ENCODE measurements around the gene MGMT. TPM values are rescaled to one million over a fixed set of nuclear protein-coding genes. Genes with fewer than 3 reads are reported as not detected.

Gene MGMT
- total and polyA plus RNA-seq, 2 donors (not counting 1 experiment from before 2014, with no cell fraction given): 1.9 to 29.1 TPM

DNA sequence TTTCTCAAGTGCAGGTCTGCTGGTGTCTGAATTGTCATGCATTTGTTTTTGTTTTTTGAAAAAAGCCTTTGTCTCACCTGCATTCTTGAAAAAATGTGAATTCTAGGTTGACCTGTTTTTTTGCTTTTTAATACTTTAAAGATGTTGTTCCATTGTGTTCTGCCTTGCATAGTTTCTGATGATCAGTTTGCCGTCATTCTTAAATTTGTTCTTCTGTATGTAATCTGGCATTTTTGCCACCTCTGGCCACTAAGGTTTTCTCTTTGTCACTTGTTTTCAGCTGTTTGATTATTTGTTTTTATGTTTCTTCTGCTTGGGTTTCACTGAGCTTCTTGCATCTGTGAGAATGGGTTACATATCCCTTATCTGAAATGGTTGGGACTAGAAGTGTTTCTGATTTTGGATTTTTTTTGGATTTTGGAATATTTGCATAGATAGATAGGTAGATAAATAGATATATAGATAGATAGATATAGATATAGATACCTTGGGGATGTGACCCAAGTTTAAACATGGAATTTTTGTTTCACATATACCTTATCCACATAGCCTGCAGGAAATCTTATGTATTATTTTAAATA is 16.5 kb downstream of the MGMT start:
- Histone ChIP-seq H3K36me3 (ENCODE audit: control insufficient read depth, insufficient read depth, low read length) (no peaks in the 10 kb centered on the region), H3K27me3 (ENCODE audit: control insufficient read depth, insufficient read depth, low read length) (no peaks in the 10 kb centered on the region), H3K4me3 (replicated peaks in 1 of 4; ENCODE audit: control extremely low read depth in 1 of 4, insufficient read depth in 1 of 4, low read depth in 3 of 4, low read length in 4 of 4) (no peak overlapping the region), H3K4me2 (ENCODE audit: extremely low read depth, insufficient read depth, low read length) (no peak overlapping the region), H2AFZ (ENCODE audit: low read length) (no peak overlapping the region), H3K9me3 (ENCODE audit: control insufficient read depth, insufficient read depth, low read depth, low read length) (no peaks in the 10 kb centered on the region), H3K4me1 (ENCODE audit: control insufficient read depth, extremely low read depth, insufficient read depth, low read length) (no peaks in the 10 kb centered on the region), H3K9ac (ENCODE audit: insufficient read depth, low read length) (no peak overlapping the region), H3K79me2 (ENCODE audit: control insufficient read depth, insufficient read depth, low read length) (no peaks in the 10 kb centered on the region), H3K27ac (ENCODE audit: insufficient read depth, low read length) (no peak overlapping the region), H4K20me1 (ENCODE audit: control insufficient read depth, extremely low read depth, insufficient read depth, low read length) (no peaks in the 10 kb centered on the region)
- TF ChIP-seq CTCF (conservative IDR thresholded peaks at IDR 0.05 in 1 of 2, IDR thresholded peaks at IDR 0.05 in 1 of 2; ENCODE audit: low read depth in 1 of 2, low read length in 2 of 2): no peak
- no peak for TF ChIP-seq EZH2 (IDR thresholded peaks at IDR 0.05; ENCODE audit: low read length, missing control alignments)
- DNase-seq (ENCODE audit: low read depth in 2 of 2): peak in 1 of 2 donors; percentile 8

DNA sequence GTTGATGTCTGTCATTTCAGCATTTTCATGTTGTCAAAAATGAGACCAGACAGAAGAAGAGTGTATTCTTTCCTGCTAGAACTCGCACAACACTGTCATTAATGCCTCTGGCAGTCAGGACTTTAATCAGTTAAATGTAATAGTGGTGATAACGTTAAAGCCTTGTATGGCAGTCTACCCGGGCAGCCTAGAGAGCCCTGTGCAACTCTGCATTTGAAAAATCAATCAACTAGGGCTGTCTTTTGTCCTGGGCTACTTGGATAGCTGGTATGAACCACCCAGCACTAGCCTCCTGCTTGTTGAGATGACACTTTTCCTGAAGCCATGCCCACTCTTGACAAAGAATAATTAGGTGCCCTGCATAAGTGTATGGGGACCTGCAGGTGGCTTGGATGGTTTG is 19.8 kb downstream of the MGMT start:
- Histone ChIP-seq H3K9ac (ENCODE audit: insufficient read depth, low read length) (no peak overlapping the region), H3K79me2 (ENCODE audit: control insufficient read depth, insufficient read depth, low read length) (no peaks in the 10 kb centered on the region), H3K9me3 (ENCODE audit: control insufficient read depth, insufficient read depth, low read depth, low read length) (no peaks in the 10 kb centered on the region), H2AFZ (ENCODE audit: low read length) (no peak overlapping the region), H3K4me3 (replicated peaks in 1 of 4; ENCODE audit: control extremely low read depth in 1 of 4, insufficient read depth in 1 of 4, low read depth in 3 of 4, low read length in 4 of 4) (no peak overlapping the region), H3K27me3 (ENCODE audit: control insufficient read depth, insufficient read depth, low read length) (no peaks in the 10 kb centered on the region), H3K4me2 (ENCODE audit: extremely low read depth, insufficient read depth, low read length) (no peak overlapping the region), H3K36me3 (ENCODE audit: control insufficient read depth, insufficient read depth, low read length) (no peaks in the 10 kb centered on the region), H4K20me1 (ENCODE audit: control insufficient read depth, extremely low read depth, insufficient read depth, low read length) (no peaks in the 10 kb centered on the region), H3K4me1 (ENCODE audit: control insufficient read depth, extremely low read depth, insufficient read depth, low read length) (no peaks in the 10 kb centered on the region), H3K27ac (ENCODE audit: insufficient read depth, low read length) (no peak overlapping the region)
- DNase-seq (ENCODE audit: low read depth in 2 of 2): no peak
- TF ChIP-seq EZH2 (IDR thresholded peaks at IDR 0.05; ENCODE audit: low read length, missing control alignments): no peak
- TF ChIP-seq CTCF (conservative IDR thresholded peaks at IDR 0.05 in 1 of 2, IDR thresholded peaks at IDR 0.05 in 1 of 2; ENCODE audit: low read depth in 1 of 2, low read length in 2 of 2): no peak

DNA sequence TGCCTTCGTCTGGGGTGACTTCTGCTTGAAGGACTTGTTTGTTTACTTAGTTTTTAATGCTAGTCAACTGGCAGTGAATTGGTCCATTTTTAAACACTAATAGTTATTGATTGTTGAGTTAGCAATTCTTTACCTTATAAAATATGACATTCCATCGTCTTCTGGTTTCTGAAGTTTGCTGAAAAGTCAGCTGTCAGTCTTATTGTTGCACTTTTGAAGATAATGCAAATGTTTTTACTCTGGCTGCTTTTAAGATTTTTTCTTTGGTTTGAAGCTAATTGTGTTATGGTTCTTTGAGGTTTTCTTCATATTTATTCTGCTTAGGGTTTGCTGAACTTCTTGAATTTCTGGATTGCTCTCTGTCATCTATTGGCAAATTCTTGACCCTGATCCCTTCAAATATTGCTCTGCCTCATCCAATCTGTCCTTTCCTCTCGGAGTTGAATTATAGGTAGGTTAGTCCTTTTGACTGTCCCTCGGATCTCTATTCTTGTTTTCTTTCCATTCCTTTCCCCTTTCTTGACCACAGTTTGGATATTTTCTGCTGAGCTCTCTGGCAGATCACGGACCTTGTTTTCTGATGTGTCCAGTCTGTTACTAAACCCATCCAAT is 24.2 kb downstream of the MGMT start:
- no peaks in the 10 kb centered on the region for H3K79me2 ChIP-seq (ENCODE audit: control insufficient read depth, insufficient read depth, low read length)
- H3K4me1 ChIP-seq (ENCODE audit: control insufficient read depth, extremely low read depth, insufficient read depth, low read length): no peaks in the 10 kb centered on the region
- no peak overlapping the region for H3K9ac ChIP-seq (ENCODE audit: insufficient read depth, low read length)
- no peak overlapping the region for H3K27ac ChIP-seq (ENCODE audit: insufficient read depth, low read length)
- no peaks in the 10 kb centered on the region for H3K9me3 ChIP-seq (ENCODE audit: control insufficient read depth, insufficient read depth, low read depth, low read length)
- no peak for TF ChIP-seq CTCF (conservative IDR thresholded peaks at IDR 0.05 in 1 of 2, IDR thresholded peaks at IDR 0.05 in 1 of 2; ENCODE audit: low read depth in 1 of 2, low read length in 2 of 2)
- TF ChIP-seq EZH2 (IDR thresholded peaks at IDR 0.05; ENCODE audit: low read length, missing control alignments): no peak
- H2AFZ ChIP-seq (ENCODE audit: low read length): no peak overlapping the region
- H3K4me3 ChIP-seq (replicated peaks in 1 of 4; ENCODE audit: control extremely low read depth in 1 of 4, insufficient read depth in 1 of 4, low read depth in 3 of 4, low read length in 4 of 4): no peak overlapping the region
- H3K36me3 ChIP-seq (ENCODE audit: control insufficient read depth, insufficient read depth, low read length): no peaks in the 10 kb centered on the region
- peak; percentile 5 to 38 for DNase-seq (ENCODE audit: low read depth in 2 of 2)
- H3K27me3 ChIP-seq (ENCODE audit: control insufficient read depth, insufficient read depth, low read length): no peaks in the 10 kb centered on the region
- no peaks in the 10 kb centered on the region for H4K20me1 ChIP-seq (ENCODE audit: control insufficient read depth, extremely low read depth, insufficient read depth, low read length)
- H3K4me2 ChIP-seq (ENCODE audit: extremely low read depth, insufficient read depth, low read length): no peak overlapping the region

Data from fibroblast of lung (primary cell).